Thyroid gland (tissue), 4 donors: ENCODE measurements around the gene MFGE8.

Experiments
- POLR2A ChIP-seq, 2 donors: fragments of 450-650 bp; IDR thresholded peaks; one replicate each; pipeline ENCODE4 v1.6.1; 2017; ENCODE audit warnings: antibody characterized with exemption in 2 of 2, mild to moderate bottlenecking in 2 of 2, moderate library complexity in 1 of 2
- TF ChIP-seq, protein P1 (sequence below), 6 experiments: fragments of 200-600 bp in 3 of 6; fragments of 450-650 bp in 3 of 6; sonication (generic) in 3 of 6; IDR thresholded peaks; one replicate each; pipeline ENCODE4 v1.5.1; 2016 to 2019; ENCODE audit warnings: antibody characterized with exemption in 6 of 6, mild to moderate bottlenecking in 2 of 6, inconsistent platforms in 1 of 6, moderate library complexity in 1 of 6

DNA sequence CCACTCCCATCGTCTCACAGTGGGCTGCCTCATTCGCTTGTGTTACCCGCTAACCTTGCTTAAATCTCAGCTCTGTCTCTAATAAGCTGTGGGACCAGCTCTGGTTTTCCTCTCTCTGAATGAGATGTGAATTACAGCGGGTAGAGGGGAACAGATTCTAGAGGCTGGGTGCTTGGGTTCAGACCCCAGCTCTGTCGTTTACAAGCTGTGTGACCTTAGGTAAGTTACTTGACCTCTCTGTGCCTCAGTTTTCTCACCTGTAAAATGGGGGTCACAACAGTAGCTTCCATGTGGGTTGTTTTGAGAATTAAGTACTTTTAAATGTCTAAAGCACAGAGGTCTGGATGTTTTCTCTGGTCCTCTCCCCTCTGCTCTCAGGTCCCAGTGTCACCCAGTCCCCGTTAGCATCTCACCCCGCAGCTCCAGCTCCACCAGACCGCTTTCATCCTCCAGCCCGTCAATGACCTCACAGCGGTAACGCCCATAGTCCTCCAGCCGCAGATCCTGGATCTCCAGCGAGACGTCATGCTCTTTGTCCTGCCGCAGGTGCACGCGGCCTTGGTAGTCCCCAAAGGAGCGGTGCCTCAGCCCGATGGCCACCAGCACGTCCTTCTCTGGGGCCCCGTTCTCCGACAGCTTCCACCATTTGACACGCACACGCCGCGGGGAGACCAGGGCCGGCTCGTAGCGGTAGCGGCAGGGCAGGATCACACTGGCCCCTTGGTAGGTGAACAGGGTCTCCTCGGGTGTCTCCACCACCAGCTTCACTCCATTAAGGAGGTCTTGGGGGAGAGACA lies 32.0 kb downstream of the MFGE8 start:
- TF ChIP-seq, protein P1, sequence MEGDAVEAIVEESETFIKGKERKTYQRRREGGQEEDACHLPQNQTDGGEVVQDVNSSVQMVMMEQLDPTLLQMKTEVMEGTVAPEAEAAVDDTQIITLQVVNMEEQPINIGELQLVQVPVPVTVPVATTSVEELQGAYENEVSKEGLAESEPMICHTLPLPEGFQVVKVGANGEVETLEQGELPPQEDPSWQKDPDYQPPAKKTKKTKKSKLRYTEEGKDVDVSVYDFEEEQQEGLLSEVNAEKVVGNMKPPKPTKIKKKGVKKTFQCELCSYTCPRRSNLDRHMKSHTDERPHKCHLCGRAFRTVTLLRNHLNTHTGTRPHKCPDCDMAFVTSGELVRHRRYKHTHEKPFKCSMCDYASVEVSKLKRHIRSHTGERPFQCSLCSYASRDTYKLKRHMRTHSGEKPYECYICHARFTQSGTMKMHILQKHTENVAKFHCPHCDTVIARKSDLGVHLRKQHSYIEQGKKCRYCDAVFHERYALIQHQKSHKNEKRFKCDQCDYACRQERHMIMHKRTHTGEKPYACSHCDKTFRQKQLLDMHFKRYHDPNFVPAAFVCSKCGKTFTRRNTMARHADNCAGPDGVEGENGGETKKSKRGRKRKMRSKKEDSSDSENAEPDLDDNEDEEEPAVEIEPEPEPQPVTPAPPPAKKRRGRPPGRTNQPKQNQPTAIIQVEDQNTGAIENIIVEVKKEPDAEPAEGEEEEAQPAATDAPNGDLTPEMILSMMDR (IDR thresholded peaks at IDR 0.05): no peak
- TF ChIP-seq POLR2A (IDR thresholded peaks at IDR 0.05): no peak
